MM.1S (cell line): ENCODE results near the gene MTREX.

Source experiments
- CTCF ChIP-seq: fragments of 300-600 bp; sonication (generic); IDR thresholded peaks from 2 replicates; pipeline ENCODE4 v1.5.1; 2016; ENCODE audit warnings: antibody characterized with exemption, low read length, mixed read lengths
- EZH2 ChIP-seq: fragments of 300-600 bp; sonication (generic); optimal IDR thresholded peaks from 2 replicates; pipeline ENCODE3; 2017; ENCODE audit warnings: low read depth, mild to moderate bottlenecking, antibody characterized with exemption, low read length, mixed read lengths

GRCh38 chr5:55343609-55344008 is 35.8 kb downstream of the MTREX start:
- TF ChIP-seq CTCF (no peak), EZH2 (no peak)
